HCT116 (cell line): ENCODE results near the gene PPM1H. TPM values are rescaled to one million over a fixed set of nuclear protein-coding genes. Genes with fewer than 3 reads are reported as not detected.
A peak's percentile ranks its signal among the peaks of the same experiment; 100 is the strongest.

ENCODE experiments used
- ATAC-seq: fragments of 200-7000 bp; cut with Tn5 transposase; 2 replicates; pipeline ENCODE4 v1.9.1; 2020; ENCODE audit warnings: mild to moderate bottlenecking, moderate library complexity
- BruUV-seq: library from RNA; stranded (reverse); fragments of 400-500 nt; replicated peaks from 2 replicates; lab custom pipeline; 2021; lab: Mats Ljungman, UMichigan
- CTCF ChIA-PET: fragments of 300-600 bp; sonication (Branson Sonifier 250); formaldehyde crosslinking; loops from one replicate; lab custom pipeline; 2021; ENCODE audit warnings: antibody characterized with exemption; lab: Charles Lee
- POLR2A ChIA-PET: fragments of 300-600, 350-600 bp; sonication (Branson Sonifier 250); formaldehyde crosslinking; loops from one replicate; lab custom pipeline; 2021; ENCODE audit warnings: antibody characterized with exemption; lab: Charles Lee
- RAD21 ChIA-PET, 2 experiments: fragments of 300-600 bp; sonication (Branson Sonifier 250); formaldehyde crosslinking; loops; one replicate each; lab custom pipeline; 2023; ENCODE audit warnings: low total read pairs in 2 of 2; ENCODE audit not compliant: uncharacterized antibody in 2 of 2, unreplicated experiment in 2 of 2, low non-redundant PET in 1 of 2; lab: Charles Lee
- DNase-seq: peaks from one replicate; pipeline ENCODE4 v3.0.0-alpha.2; 2010; ENCODE audit warnings: low read depth, low spot score
- H2AFZ ChIP-seq: fragments of 200-600 bp; shearing (Covaris generic), sonication (generic); 2 replicates; pipeline ENCODE4 v1.6.1; 2017; ENCODE audit warnings: low read depth, mixed run types, mixed read lengths, antibody characterized with exemption, low read length; ENCODE audit not compliant: poor library complexity, severe bottlenecking
- H3K27ac ChIP-seq: 2 replicates; pipeline ENCODE4 v1.5.1; 2012; ENCODE audit warnings: low read depth, low read length
- H3K27me3 ChIP-seq: fragments of 200-600 bp; sonication (generic); 2 replicates; pipeline ENCODE4 v1.6.1; 2016; ENCODE audit warnings: mixed run types, low read length, mixed read lengths; ENCODE audit not compliant: insufficient read depth
- H3K36me3 ChIP-seq, 2 experiments: fragments of 200-500 bp in 1 of 2; fragments of 200-600 bp in 1 of 2; sonication (Bioruptor generic) in 1 of 2; sonication (generic) in 1 of 2; 2 replicates each; pipeline versions ENCODE4 v1.5.1 to v1.6.1; 2014 to 2016; ENCODE audit warnings: low read length in 2 of 2, inconsistent platforms in 1 of 2, mixed read lengths in 1 of 2, mixed run types in 1 of 2; ENCODE audit not compliant: insufficient read depth in 2 of 2, control insufficient read depth in 1 of 2
- H3K4me1 ChIP-seq, 2 experiments: fragments of 200-600 bp in 1 of 2; sonication (generic) in 1 of 2; 2 replicates each; pipeline versions ENCODE4 v1.5.1 to v1.6.1; 2012 to 2017; ENCODE audit warnings: low read length in 2 of 2, inconsistent platforms in 1 of 2, mild to moderate bottlenecking in 1 of 2, mixed read lengths in 1 of 2, mixed run types in 1 of 2, moderate library complexity in 1 of 2; ENCODE audit not compliant: insufficient read depth in 2 of 2, control insufficient read depth in 1 of 2
- H3K4me2 ChIP-seq: fragments of 200-600 bp; sonication (generic); 2 replicates; pipeline ENCODE4 v1.6.1; 2017; ENCODE audit warnings: mixed run types, low read length, mixed read lengths
- H3K4me3 ChIP-seq, 2 experiments: fragments of 200-600 bp in 1 of 2; sonication (generic) in 1 of 2; replicated peaks in 1 of 2; 2 replicates each; pipeline ENCODE4 v1.5.1; 2011 to 2016; ENCODE audit warnings: low read length in 2 of 2, control low read depth in 1 of 2, low read depth in 1 of 2, mild to moderate bottlenecking in 1 of 2, mixed read lengths in 1 of 2, mixed run types in 1 of 2
- H3K79me2 ChIP-seq: fragments of 200-600 bp; sonication (generic); 2 replicates; pipeline ENCODE4 v1.6.1; 2017; ENCODE audit warnings: mild to moderate bottlenecking, mixed run types, low read length, moderate library complexity, mixed read lengths; ENCODE audit not compliant: insufficient read depth
- H3K9ac ChIP-seq: fragments of 200-600 bp; sonication (generic); 2 replicates; pipeline ENCODE4 v1.6.1; 2016; ENCODE audit warnings: low read length, mixed read lengths
- H3K9me2 ChIP-seq: fragments of 200-600 bp; sonication (generic), shearing (Covaris generic); 2 replicates; pipeline ENCODE4 v1.6.1; 2017; ENCODE audit warnings: mixed run types, mild to moderate bottlenecking, moderate library complexity; ENCODE audit not compliant: insufficient read depth
- H3K9me3 ChIP-seq, 2 experiments: fragments of 200-500 bp in 1 of 2; fragments of 200-600 bp in 1 of 2; sonication (Bioruptor generic) in 1 of 2; sonication (generic) in 1 of 2; 2 replicates each; pipeline ENCODE4 v1.6.1; 2014 to 2017; ENCODE audit warnings: low read length in 2 of 2, mixed read lengths in 2 of 2, inconsistent platforms in 1 of 2, low read depth in 1 of 2, mild to moderate bottlenecking in 1 of 2, mixed run types in 1 of 2, moderate library complexity in 1 of 2; ENCODE audit not compliant: control insufficient read depth in 1 of 2, insufficient read depth in 1 of 2
- H4K20me1 ChIP-seq: fragments of 200-600 bp; sonication (generic), shearing (Covaris generic); 2 replicates; pipeline ENCODE4 v1.6.1; 2017; ENCODE audit warnings: mixed run types, mild to moderate bottlenecking, moderate library complexity; ENCODE audit not compliant: insufficient read depth
- ATF3 ChIP-seq: IDR thresholded peaks from 2 replicates; pipeline ENCODE4 v1.6.1; 2012
- CTCF ChIP-seq, 3 experiments: fragments of 200-600 bp in 1 of 3; sonication (generic) in 1 of 3; IDR thresholded peaks in 2 of 3; conservative IDR thresholded peaks in 1 of 3; 2 replicates each; pipeline ENCODE4 v1.5.1; 2012 to 2017; ENCODE audit warnings: low read depth in 2 of 3, low read length in 2 of 3, antibody characterized with exemption in 1 of 3, borderline replicate concordance in 1 of 3, control low read depth in 1 of 3, mild to moderate bottlenecking in 1 of 3, mixed read lengths in 1 of 3, mixed run types in 1 of 3, moderate library complexity in 1 of 3; ENCODE audit not compliant: insufficient read depth in 1 of 3
- EGR1 ChIP-seq: IDR thresholded peaks from 2 replicates; pipeline ENCODE4 v1.6.1; 2012; ENCODE audit warnings: low read depth
- ELF1 ChIP-seq: IDR thresholded peaks from 2 replicates; pipeline ENCODE4 v1.6.1; 2012; ENCODE audit warnings: low read depth, borderline replicate concordance
- EZH2phosphoT487 ChIP-seq: fragments of 200-600 bp; IDR thresholded peaks from 2 replicates; pipeline ENCODE4 v1.6.1; 2018; ENCODE audit warnings: antibody characterized with exemption, borderline replicate concordance
- FOSL1 ChIP-seq: IDR thresholded peaks from 2 replicates; pipeline ENCODE4 v1.6.1; 2012; ENCODE audit warnings: low read depth
- JUND ChIP-seq: IDR thresholded peaks from 2 replicates; pipeline ENCODE4 v1.6.1; 2012
- RAD21 ChIP-seq: IDR thresholded peaks from 2 replicates; pipeline ENCODE4 v1.6.1; 2012; ENCODE audit warnings: low read depth, mild to moderate bottlenecking
- SIN3A ChIP-seq: IDR thresholded peaks from 2 replicates; pipeline ENCODE4 v1.6.1; 2012; ENCODE audit warnings: low read depth
- SP1 ChIP-seq: IDR thresholded peaks from 2 replicates; pipeline ENCODE4 v1.6.1; 2012; ENCODE audit warnings: low read depth
- SRF ChIP-seq: IDR thresholded peaks from 2 replicates; pipeline ENCODE4 v1.6.1; 2012; ENCODE audit warnings: low read depth
- ZBTB33 ChIP-seq: IDR thresholded peaks from 2 replicates; pipeline ENCODE4 v1.6.1; 2011; ENCODE audit warnings: mild to moderate bottlenecking, low read length, moderate library complexity; ENCODE audit not compliant: insufficient replicate concordance; ENCODE audit errors: extremely low read depth
- ZNF274 ChIP-seq: fragments of 200-500 bp; sonication (Bioruptor generic); IDR thresholded peaks from 2 replicates; pipeline ENCODE4 v1.6.1; 2014; ENCODE audit warnings: mild to moderate bottlenecking, low read depth, low read length, inconsistent platforms
- intact Hi-C: fragments of 100-400 bp; cut with micrococcal nuclease; formaldehyde crosslinking; loops from 2 replicates; pipeline ENCODE4 v1.10.0; 2022
- total RNA-seq: library from RNA; stranded (reverse); gene quantifications from one replicate; pipeline ENCODE4 v1.2.1, GENCODE V29; 2021; ENCODE audit not compliant: unreplicated experiment

Gene PPM1H
- total RNA-seq, 1 experiment from 2014 or later, result 8.0 TPM

GRCh38 chr12:62725781-62726180 lies 209.2 kb downstream of the PPM1H start:
- intact Hi-C loops, result loop anchor here (2.0 kb wide), 2 partner anchors 67 to 123 kb away; no protein-coding TSS in a partner anchor
- Histone ChIP-seq H3K27ac (peak overlapping the region; percentile 85), H3K79me2 (no peaks in the 10 kb centered on the region), H3K9me3 (no peaks in the 10 kb centered on the region), H3K4me3 (peak overlapping the region in 1 of 2 experiments; percentile 48; a peak in 1 of 4 replicates), H3K36me3 (no peaks in the 10 kb centered on the region), H3K4me2 (peak overlapping the region; percentile 88), H3K27me3 (no peaks in the 10 kb centered on the region), H2AFZ (no peak overlapping the region), H4K20me1 (no peaks in the 10 kb centered on the region), H3K9me2 (no peaks in the 10 kb centered on the region), H3K9ac (peak overlapping the region; percentile 54), H3K4me1 (peaks cover 68 to 85% of the 10 kb centered on the region in 2 experiments)
- no peak for ATAC-seq
- ChIA-PET POLR2A (no interaction called here), RAD21 (no interaction called here), CTCF (no interaction called here)
- TF ChIP-seq ZBTB33, result no peak
- no peak for TF ChIP-seq CTCF (IDR thresholded peaks at IDR 0.05 in 2 of 3, conservative IDR thresholded peaks at IDR 0.05 in 1 of 3; ENCODE audit: borderline replicate concordance in 1 of 3, insufficient read depth in 1 of 3, low read depth in 2 of 3, low read length in 2 of 3)
- TF ChIP-seq SRF, result no peak
- TF ChIP-seq RAD21, result no peak
- no peak for TF ChIP-seq SP1
- no peak for TF ChIP-seq EZH2phosphoT487
- TF ChIP-seq SIN3A, result no peak
- no peak for TF ChIP-seq FOSL1
- TF ChIP-seq JUND, result no peak
- TF ChIP-seq ELF1, result no peak
- no peak for TF ChIP-seq EGR1
- TF ChIP-seq ZNF274, result no peak
- TF ChIP-seq ATF3, result no peak
- no peak for DNase-seq
- BruUV-seq, result no TSS peak
